HG03139 (cell line): Measurements from ENCODE around the gene TACC3.

Experiments used
- ATAC-seq: cut with Tn5 transposase; IDR thresholded peaks from one replicate; pipeline ENCODE4 v1.9.1; 2021; ENCODE audit not compliant: unreplicated experiment

TACC3 gene

DNA sequence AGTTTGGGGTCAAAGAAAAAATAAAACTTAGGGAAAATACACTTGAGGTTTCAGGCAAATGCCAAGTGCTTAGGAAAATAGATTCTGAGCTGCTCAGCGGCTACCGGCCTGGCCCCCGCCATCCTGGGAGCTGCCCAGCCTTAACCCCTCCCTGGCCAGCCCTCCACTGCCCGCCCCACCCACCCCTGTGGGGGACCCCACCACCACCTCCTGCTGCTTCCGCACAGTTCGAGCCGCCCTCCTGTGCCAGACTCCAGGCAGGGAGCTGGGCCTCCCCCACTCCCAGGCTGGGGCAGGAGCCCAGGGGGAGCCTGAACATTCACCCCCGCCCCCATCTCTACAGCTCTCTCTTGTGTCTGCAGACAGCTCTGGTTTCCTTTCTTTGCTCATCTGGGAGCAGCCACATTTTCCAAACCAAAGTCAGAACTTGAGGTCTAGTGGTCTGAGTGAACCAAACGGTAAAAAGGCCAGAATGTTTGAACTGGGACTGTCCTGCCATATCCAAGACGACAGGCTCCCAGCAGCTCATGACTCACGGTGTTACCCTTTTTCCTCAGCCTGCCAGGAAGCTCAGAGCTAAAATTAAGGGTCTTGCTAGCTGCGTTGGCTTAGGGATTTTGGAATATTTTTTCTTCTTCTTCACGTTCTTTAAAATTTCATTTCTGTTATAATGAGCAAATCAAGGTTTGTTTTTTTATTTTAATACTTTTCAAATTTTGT lies 67.1 kb downstream of the TACC3 start:
- no peak for ATAC-seq

DNA sequence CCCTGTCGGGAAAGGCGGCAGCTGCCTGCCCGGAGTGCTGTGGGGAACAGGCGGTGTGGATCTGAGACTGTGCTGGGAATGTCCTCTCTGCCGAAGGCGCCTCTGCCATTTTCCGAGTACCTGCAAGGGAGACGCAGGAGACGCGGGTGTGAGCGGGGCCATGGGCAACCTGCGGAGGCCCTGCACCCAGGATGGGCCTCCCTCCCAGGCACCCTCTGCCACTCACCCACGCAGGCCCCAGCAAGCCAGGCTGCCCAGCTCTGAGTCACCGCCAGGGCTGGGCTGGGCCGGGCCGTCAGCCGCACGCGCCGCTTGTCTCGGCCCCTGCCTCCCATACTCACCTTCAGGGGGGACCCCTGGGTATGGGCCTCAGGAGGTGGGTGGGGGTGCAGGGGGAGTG lies 68.2 kb downstream of the TACC3 start:
- ATAC-seq: no peak

DNA sequence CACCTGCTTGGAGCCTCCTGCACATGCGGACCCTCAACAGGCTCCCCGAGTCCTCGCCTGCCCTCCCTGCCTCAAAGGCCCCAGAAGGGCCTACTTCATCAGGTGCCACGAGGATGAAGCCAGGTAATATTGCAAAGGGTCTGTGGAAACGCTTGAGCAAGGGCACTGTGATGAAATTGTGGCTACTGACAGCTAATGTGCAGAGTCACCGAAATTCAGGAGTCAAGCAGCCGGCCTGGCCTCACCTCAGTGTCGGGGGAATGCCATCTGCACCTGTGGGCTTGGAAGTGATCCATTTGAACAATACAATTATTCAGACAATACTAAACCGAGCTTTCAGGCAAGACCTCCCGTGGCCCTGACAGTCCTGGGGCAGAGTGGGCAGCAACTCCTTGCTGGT lies 68.7 kb downstream of the TACC3 start:
- no peak for ATAC-seq

DNA sequence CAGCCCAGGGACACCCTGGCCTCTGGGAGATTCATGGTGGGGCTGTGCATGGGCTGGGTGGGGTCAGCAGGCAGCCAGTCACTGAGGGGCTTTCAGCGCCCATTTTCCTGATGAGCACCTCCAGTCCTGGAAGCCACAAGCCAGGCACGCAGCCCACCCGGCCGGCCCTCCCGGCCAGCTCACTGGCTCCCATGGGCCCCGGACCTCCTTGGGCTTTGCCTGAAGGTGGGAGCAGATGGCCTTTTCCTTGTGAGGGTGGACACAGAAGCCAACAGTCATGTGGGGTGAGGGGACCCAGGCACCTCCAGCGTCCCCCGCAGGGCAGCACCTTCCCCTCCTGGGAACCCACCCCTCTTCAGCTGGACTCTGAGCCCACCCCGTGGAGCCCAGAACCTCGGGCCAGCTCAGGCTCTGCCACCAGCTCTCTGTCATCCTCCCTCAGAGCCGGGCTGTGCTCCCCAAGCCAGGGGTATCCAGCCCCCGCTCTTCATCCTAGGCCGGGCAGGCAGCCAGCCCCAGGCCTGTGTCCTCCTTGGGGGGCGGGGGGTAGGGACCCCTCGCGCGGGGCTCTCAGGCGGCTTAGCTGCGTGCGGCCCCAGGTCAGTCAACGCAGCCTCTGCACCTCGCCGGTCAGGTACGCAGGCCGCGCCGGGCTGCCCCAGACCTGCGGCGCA lies 71.0 kb downstream of the TACC3 start:
- ATAC-seq: no peak

DNA sequence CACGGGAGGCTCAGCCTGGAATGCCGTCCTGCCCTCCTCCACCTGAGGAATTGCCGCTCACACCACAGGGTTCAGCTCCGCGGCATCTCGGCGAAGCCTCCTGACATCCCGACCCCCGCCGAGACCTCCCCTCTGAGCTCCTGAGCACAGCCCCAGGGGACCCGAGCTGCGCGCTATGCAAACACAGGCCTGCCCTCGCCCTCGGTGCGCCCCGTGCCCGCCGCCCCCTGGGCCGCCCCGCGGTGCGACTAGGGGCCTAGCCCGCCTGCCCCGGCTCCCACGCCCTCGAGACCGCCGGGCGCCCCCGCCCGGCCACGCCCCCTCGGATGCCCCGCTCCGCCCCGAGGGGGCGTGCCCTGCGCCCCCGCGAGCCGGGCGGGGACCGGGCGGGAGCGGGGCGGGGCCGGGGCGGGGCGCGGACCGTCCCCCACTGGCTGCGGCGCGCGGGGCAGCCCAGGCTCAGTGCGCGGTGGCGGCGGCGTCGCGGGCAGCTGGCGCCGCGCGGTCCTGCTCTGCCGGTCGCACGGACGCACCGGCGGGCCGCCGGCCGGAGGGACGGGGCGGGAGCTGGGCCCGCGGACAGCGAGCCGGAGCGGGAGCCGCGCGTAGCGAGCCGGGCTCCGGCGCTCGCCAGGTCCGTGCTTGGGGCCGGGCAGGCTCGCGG lies 71.6 kb downstream of the TACC3 start, which contains the start of gene FGFR3:
FGFR3 (plus strand) TSS at position 462 of the 664 bp plus-strand sequence. CDS start 642 bp downstream, outside the sequence.
- no peak for ATAC-seq

DNA sequence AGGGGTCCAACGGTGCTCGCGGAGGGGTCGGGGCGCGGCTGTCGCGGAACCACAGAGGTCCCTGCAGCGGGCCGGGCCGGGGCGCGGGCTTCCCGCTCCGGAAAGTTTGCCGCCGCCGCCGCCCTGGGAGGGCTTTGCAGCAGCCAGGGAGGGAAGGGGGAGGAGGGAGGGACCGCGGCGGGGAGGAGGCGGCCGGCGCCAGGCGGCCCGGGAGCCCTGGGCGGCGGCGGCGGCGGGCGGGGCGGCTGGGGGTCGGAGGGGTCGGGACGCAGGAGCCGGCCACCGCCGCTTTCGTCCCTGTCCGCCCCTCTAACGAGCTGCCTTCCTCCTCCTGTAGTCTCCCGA lies 72.1 kb downstream of the TACC3 start:
- no peak for ATAC-seq

DNA sequence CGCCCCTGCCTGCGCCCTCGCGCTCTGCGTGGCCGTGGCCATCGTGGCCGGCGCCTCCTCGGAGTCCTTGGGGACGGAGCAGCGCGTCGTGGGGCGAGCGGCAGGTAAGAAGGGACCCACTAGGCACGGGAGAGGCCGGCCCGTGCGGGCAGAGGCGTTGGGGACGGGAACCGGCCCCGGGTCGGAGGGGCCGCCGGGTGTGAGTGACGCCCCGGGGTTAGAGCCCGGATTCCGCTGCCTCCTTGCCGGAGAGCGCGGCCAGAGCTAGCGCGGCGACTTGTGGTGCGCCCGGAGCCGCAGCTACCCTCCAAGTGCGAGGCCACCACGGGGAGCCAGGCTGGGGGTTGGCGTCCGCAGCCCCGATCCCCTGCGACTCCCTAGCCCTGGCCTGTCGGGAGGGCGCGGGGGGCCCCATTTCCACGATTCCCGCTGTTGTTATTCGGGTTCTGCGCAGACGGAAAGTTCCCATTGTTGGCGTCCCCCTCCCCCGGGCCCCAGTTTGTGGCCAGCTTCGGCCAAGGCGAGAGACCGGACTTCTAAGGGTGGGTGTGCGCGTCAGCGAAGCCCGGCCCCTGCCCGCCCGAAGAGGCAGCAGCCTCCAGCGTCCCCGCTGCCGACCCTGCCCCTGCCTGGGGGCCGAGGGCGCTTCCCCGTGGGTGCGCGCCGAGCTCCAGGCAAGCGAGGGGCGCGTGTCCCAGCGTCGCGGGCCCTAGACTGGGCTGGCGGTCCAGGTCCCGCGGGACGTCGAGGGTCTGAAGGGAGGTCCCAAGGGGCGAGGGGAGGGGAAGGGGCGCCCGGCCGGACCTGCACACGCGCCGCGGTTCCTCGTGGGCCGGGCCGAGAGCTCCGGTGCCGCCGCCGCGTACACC lies 72.9 kb downstream of the TACC3 start:
- ATAC-seq: no peak
